Progenitor cell of endocrine pancreas (in vitro differentiated cells): ENCODE data around the gene RHBG. TPM values are rescaled to one million over a fixed set of nuclear protein-coding genes. Genes with fewer than 3 reads are reported as not detected.

Experiments
- DNase-seq: peaks from one replicate; pipeline ENCODE4 v3.0.0; 2021; ENCODE audit warnings: low spot score; ENCODE audit not compliant: unreplicated experiment
- H3K27ac Mint-ChIP-seq: 2 replicates; pipeline ENCODE4 v1.8.0; 2021; ENCODE audit warnings: mild to moderate bottlenecking, moderate library complexity, mixed read lengths
- H3K27me3 Mint-ChIP-seq: 2 replicates; pipeline ENCODE4 v1.8.0; 2021; ENCODE audit warnings: mixed read lengths
- H3K36me3 Mint-ChIP-seq: 2 replicates; pipeline ENCODE4 v1.8.0; 2022; ENCODE audit warnings: mixed read lengths; ENCODE audit not compliant: insufficient read depth
- H3K4me1 Mint-ChIP-seq: 2 replicates; pipeline ENCODE4 v1.8.0; 2021; ENCODE audit warnings: low read depth, mixed read lengths
- H3K4me3 Mint-ChIP-seq: 2 replicates; pipeline ENCODE4 v1.8.0; 2021; ENCODE audit warnings: low read depth, mild to moderate bottlenecking, moderate library complexity, mixed read lengths
- H3K9me3 Mint-ChIP-seq: 2 replicates; pipeline ENCODE4 v1.8.0; 2021; ENCODE audit warnings: low read depth, mixed read lengths
- CTCF ChIP-seq: fragments of 200-600 bp; sonication (generic); IDR thresholded peaks from one replicate; pipeline ENCODE4 v1.5.0; 2021; ENCODE audit warnings: antibody characterized with exemption, mild to moderate bottlenecking; ENCODE audit not compliant: unreplicated experiment
- total RNA-seq: library from RNA; stranded (reverse); gene quantifications from 2 replicates; pipeline ENCODE4 v1.2.1, GENCODE V29; 2021

The RHBG gene
- total RNA-seq, 1 donor from 2014 or later: 0.36 TPM

GRCh38 chr1:156400191-156400935 is 31.4 kb downstream of the RHBG start:
- no peak for TF ChIP-seq CTCF
- H3K36me3 Mint-ChIP-seq: no peaks in the 10 kb centered on the region
- H3K4me1 Mint-ChIP-seq: no peaks in the 10 kb centered on the region
- peaks cover 53% of the 10 kb centered on the region for H3K27me3 Mint-ChIP-seq
- no peak overlapping the region for H3K4me3 Mint-ChIP-seq
- no peaks in the 10 kb centered on the region for H3K9me3 Mint-ChIP-seq
- no peak for DNase-seq
- H3K27ac Mint-ChIP-seq: no peak overlapping the region

- no peak overlapping the region for H3K4me3 Mint-ChIP-seq
- H3K4me1 Mint-ChIP-seq: no peaks in the 10 kb centered on the region
- H3K27ac Mint-ChIP-seq: no peak overlapping the region
- no peaks in the 10 kb centered on the region for H3K9me3 Mint-ChIP-seq
- no peak for DNase-seq
- no peaks in the 10 kb centered on the region for H3K36me3 Mint-ChIP-seq
- H3K27me3 Mint-ChIP-seq: peaks cover 59% of the 10 kb centered on the region
- TF ChIP-seq CTCF: no peak
These were observed 32.1 kb downstream of the RHBG start for GRCh38 chr1:156401041-156401574.

GRCh38 chr1:156401681-156402081 is 32.7 kb downstream of the RHBG start:
- no peak overlapping the region for H3K27ac Mint-ChIP-seq
- H3K4me3 Mint-ChIP-seq: no peak overlapping the region
- H3K27me3 Mint-ChIP-seq: peaks cover 63% of the 10 kb centered on the region
- no peaks in the 10 kb centered on the region for H3K9me3 Mint-ChIP-seq
- no peak for DNase-seq
- H3K36me3 Mint-ChIP-seq: no peaks in the 10 kb centered on the region
- TF ChIP-seq CTCF: no peak
- H3K4me1 Mint-ChIP-seq: no peaks in the 10 kb centered on the region

- no peaks in the 10 kb centered on the region for H3K9me3 Mint-ChIP-seq
- DNase-seq: no peak
- no peak overlapping the region for H3K4me3 Mint-ChIP-seq
- H3K4me1 Mint-ChIP-seq: no peaks in the 10 kb centered on the region
- H3K27ac Mint-ChIP-seq: no peak overlapping the region
- H3K36me3 Mint-ChIP-seq: no peaks in the 10 kb centered on the region
- no peak for TF ChIP-seq CTCF
- H3K27me3 Mint-ChIP-seq: peaks cover 69% of the 10 kb centered on the region
These were observed 33.5 kb downstream of the RHBG start for GRCh38 chr1:156402331-156403020.

- no peaks in the 10 kb centered on the region for H3K36me3 Mint-ChIP-seq
- peaks cover 79% of the 10 kb centered on the region for H3K27me3 Mint-ChIP-seq
- no peaks in the 10 kb centered on the region for H3K4me1 Mint-ChIP-seq
- H3K27ac Mint-ChIP-seq: no peak overlapping the region
- no peak for DNase-seq
- no peaks in the 10 kb centered on the region for H3K9me3 Mint-ChIP-seq
- TF ChIP-seq CTCF: no peak
- H3K4me3 Mint-ChIP-seq: no peak overlapping the region
These were observed 36.7 kb downstream of the RHBG start for GRCh38 chr1:156405670-156406069.
